IPS-20b (cell line): ENCODE results near the gene MRFAP1L1.

Experiments
- H3K27ac ChIP-seq: one replicate; pipeline ENCODE4 v1.5.1; 2013; ENCODE audit warnings: low read length
- H3K27me3 ChIP-seq: 2 replicates; pipeline ENCODE4 v1.6.1; 2013; ENCODE audit warnings: mild to moderate bottlenecking, low read length, inconsistent platforms; ENCODE audit not compliant: insufficient read depth
- H3K36me3 ChIP-seq: 2 replicates; pipeline ENCODE4 v1.6.1; 2013; ENCODE audit warnings: low read depth, mild to moderate bottlenecking, inconsistent platforms, low read length, moderate library complexity; ENCODE audit not compliant: insufficient read depth
- H3K4me1 ChIP-seq: 2 replicates; pipeline ENCODE4 v1.6.1; 2013; ENCODE audit warnings: mild to moderate bottlenecking, control low read depth, inconsistent platforms, low read length, moderate library complexity; ENCODE audit not compliant: insufficient read depth
- H3K4me3 ChIP-seq: 2 replicates; pipeline ENCODE4 v1.5.1; 2013; ENCODE audit warnings: mild to moderate bottlenecking, low read length, inconsistent platforms
- H3K9ac ChIP-seq: 2 replicates; pipeline ENCODE4 v1.6.1; 2013; ENCODE audit warnings: low read depth, mild to moderate bottlenecking, inconsistent platforms, low read length, moderate library complexity
- H3K9me3 ChIP-seq: 2 replicates; pipeline ENCODE4 v1.6.1; 2013; ENCODE audit warnings: mild to moderate bottlenecking, low read depth, low read length, inconsistent platforms; ENCODE audit not compliant: insufficient read depth

Gene MRFAP1L1

GRCh38 chr4:6749340-6750171 lies 39.9 kb upstream of the MRFAP1L1 start:
- Histone ChIP-seq H3K9ac (no peak overlapping the region), H3K4me1 (no peaks in the 10 kb centered on the region), H3K27ac (no peak overlapping the region), H3K9me3 (no peaks in the 10 kb centered on the region), H3K36me3 (no peaks in the 10 kb centered on the region), H3K27me3 (no peaks in the 10 kb centered on the region), H3K4me3 (no peak overlapping the region)

DNA sequence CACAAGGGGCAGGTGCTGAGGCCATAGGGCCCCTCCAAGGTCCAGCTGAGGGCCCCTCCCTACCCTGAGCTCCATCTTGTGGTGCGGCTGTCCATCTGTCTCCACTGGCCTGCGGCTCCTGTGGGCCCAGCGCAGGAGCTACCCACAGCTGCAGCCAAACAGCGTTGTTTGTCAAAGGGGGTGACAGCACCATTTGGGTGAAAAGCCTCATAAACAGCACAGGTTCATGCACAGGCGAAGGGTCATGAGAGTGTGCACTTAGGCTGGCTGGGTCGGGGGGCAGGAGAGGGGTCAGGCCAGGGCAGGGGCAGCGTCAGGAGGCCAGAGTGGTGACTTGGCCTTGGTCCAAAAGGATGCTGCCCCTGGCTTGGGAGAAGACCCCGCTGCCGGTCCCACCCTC lies 38.6 kb upstream of the MRFAP1L1 start:
- Histone ChIP-seq H3K36me3 (no peaks in the 10 kb centered on the region), H3K9ac (no peak overlapping the region), H3K4me3 (no peak overlapping the region), H3K27ac (no peak overlapping the region), H3K9me3 (no peaks in the 10 kb centered on the region), H3K27me3 (no peaks in the 10 kb centered on the region), H3K4me1 (no peaks in the 10 kb centered on the region)

DNA sequence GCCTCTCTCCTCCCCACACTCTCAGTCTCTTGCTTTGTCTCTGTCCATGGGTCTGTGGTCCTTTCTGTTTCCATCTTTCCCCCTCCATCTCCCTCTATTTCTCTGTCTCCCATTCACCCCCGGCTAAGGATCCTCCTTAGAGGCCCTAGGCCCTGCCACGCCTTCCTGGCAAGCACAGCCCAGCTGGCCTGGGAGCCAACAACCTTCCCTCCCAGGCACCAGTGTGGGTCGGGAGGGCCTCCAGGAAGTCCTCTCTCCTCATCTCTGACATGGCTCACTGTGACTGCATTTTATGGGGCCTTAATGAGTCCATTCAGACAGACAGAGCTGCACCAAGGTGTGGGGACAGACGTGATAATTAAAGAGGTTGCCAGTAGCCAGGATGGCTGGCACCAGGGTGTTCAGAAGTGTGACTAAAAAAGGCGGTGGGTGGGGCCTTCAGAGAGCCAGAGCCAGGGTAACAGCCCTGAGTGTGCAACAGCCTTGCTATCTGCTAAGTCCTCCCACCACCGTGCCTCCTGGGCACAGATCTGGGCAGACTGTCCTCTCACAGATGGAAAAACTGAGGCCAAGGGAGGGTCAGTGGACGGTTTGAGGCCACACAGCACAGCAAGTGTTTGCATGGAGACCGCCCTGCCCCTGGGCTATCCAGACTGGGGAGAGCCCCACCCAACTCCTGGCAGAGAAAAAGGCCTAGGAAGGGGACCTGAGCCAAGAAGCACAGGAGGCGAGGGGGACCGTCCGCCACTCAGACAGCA lies 37.8 kb upstream of the MRFAP1L1 start:
- H3K27me3 ChIP-seq, result no peaks in the 10 kb centered on the region
- no peaks in the 10 kb centered on the region for H3K9me3 ChIP-seq
- H3K4me3 ChIP-seq, result no peak overlapping the region
- no peaks in the 10 kb centered on the region for H3K4me1 ChIP-seq
- H3K9ac ChIP-seq, result no peak overlapping the region
- H3K36me3 ChIP-seq, result no peaks in the 10 kb centered on the region
- H3K27ac ChIP-seq, result no peak overlapping the region

DNA sequence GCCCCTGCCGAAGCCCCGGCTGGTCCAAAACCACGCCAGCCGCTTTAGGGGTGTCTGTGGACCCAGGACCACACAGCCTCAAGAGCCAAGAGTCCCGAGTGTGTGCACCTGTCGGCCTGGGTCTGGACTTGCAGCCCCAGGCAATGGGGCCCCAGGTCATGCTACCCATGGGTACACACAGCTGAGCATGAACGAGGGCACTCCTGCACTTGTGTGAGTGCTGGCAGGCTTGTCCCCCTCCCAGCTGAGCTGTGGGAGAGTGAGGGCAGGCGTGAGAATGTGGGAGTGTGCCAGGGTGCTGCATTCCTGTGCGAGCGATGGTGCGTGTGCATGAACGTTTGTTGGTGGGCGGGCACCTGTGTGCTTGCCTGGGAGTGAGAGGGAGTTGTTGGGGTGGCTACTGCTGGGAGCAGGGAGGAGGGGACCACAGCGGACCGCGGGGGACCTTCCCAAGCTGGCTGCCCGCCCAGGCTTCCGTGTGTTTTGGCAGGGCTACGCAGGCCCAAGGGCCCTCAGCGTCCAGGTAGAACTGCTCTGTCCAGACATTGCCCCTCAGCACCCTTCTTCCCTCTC lies 37.1 kb upstream of the MRFAP1L1 start:
- H3K27me3 ChIP-seq, result no peaks in the 10 kb centered on the region
- H3K9ac ChIP-seq, result no peak overlapping the region
- no peaks in the 10 kb centered on the region for H3K4me1 ChIP-seq
- H3K9me3 ChIP-seq, result no peaks in the 10 kb centered on the region
- H3K4me3 ChIP-seq, result no peak overlapping the region
- H3K27ac ChIP-seq, result no peak overlapping the region
- no peaks in the 10 kb centered on the region for H3K36me3 ChIP-seq

DNA sequence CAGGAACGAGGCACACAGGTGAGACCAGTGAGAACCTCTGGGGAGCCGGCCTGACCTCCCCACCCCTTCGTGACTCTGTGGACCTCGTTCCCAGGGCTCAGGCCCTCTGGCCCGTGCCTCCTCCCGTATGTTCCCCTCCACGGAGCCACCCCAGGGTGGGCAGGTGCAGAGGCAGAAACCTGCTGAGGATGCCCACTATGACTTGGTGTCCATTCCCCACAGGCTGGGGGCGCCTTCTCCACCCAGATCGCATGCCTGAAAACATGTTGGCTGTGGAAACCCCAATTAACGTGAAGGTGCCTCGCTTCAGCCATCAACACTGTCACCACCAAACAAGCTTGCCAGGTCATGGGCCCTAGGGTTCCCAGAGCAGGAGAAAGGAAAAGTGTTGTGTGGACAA lies 33.3 kb upstream of the MRFAP1L1 start:
- Histone ChIP-seq H3K27me3 (no peaks in the 10 kb centered on the region), H3K9ac (no peak overlapping the region), H3K36me3 (no peaks in the 10 kb centered on the region), H3K4me3 (no peak overlapping the region), H3K4me1 (no peaks in the 10 kb centered on the region), H3K27ac (no peak overlapping the region), H3K9me3 (no peaks in the 10 kb centered on the region)

- Histone ChIP-seq H3K27me3 (no peaks in the 10 kb centered on the region), H3K9ac (no peak overlapping the region), H3K27ac (no peak overlapping the region), H3K4me1 (no peaks in the 10 kb centered on the region), H3K9me3 (no peaks in the 10 kb centered on the region), H3K36me3 (no peaks in the 10 kb centered on the region), H3K4me3 (no peak overlapping the region)
These were observed 32.8 kb upstream of the MRFAP1L1 start for GRCh38 chr4:6742507-6742906.

GRCh38 chr4:6740347-6740746 lies 30.7 kb upstream of the MRFAP1L1 start:
- no peak overlapping the region for H3K4me3 ChIP-seq
- H3K9me3 ChIP-seq, result no peaks in the 10 kb centered on the region
- H3K4me1 ChIP-seq, result no peaks in the 10 kb centered on the region
- no peak overlapping the region for H3K27ac ChIP-seq
- H3K36me3 ChIP-seq, result no peaks in the 10 kb centered on the region
- no peak overlapping the region for H3K9ac ChIP-seq
- no peaks in the 10 kb centered on the region for H3K27me3 ChIP-seq

DNA sequence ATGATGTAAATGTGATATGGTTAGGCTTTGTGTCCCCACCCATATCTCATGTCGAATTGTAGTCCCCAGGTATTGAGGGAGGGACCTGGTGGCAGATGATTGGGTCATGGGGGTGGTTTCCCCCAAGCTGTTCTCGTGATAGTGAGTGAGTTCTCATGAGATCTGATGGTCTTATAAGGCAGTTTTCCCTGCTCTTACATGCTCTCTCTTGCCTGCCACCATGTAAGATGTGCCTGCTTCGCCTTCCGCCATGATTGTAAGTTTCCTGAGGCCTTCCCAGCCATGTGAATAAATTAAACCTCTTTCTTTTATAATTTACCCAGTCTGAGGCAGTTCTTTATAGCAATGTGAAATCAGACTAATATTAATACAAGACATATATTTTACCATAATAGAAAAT lies 30.3 kb upstream of the MRFAP1L1 start:
- Histone ChIP-seq H3K27ac (no peak overlapping the region), H3K9ac (no peak overlapping the region), H3K4me1 (no peaks in the 10 kb centered on the region), H3K4me3 (no peak overlapping the region), H3K9me3 (no peaks in the 10 kb centered on the region), H3K27me3 (no peaks in the 10 kb centered on the region), H3K36me3 (no peaks in the 10 kb centered on the region)

DNA sequence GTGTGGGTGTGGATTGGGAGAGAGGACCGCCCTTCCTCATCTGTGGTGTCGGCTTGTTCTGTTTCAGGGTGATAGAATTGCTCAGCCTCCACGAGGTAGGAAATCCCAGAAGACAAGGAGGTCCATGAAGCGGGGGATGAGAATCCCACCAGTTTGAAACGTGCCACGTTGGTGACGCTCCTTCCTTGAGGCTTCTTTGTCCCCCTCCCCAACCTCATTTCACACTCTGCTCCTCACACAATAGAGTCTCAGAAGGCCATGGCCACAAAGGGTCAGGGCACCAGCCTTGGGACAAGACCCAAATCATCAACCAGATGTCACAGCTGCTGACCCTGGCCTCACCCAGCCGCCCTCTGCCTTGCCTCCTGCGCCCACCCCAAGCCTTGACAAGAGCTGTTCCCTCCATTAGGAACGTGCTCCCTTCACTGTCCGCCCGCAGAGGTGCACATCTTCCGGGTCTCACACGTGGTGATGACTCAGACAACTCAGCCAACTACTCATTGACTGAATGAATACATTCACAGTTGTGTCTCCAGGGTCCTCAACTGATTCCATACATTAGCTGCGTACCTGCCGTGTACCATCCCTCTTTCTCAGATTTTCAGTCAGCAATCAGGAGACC lies 24.6 kb upstream of the MRFAP1L1 start:
- no peak overlapping the region for H3K9ac ChIP-seq
- H3K27me3 ChIP-seq, result no peaks in the 10 kb centered on the region
- 0 out of 2 replicates have a peak, but pooled peaks cover 2% of the 10 kb centered on the region for H3K4me1 ChIP-seq
- no peak overlapping the region for H3K4me3 ChIP-seq
- H3K27ac ChIP-seq, result no peak overlapping the region
- no peaks in the 10 kb centered on the region for H3K9me3 ChIP-seq
- H3K36me3 ChIP-seq, result no peaks in the 10 kb centered on the region

DNA sequence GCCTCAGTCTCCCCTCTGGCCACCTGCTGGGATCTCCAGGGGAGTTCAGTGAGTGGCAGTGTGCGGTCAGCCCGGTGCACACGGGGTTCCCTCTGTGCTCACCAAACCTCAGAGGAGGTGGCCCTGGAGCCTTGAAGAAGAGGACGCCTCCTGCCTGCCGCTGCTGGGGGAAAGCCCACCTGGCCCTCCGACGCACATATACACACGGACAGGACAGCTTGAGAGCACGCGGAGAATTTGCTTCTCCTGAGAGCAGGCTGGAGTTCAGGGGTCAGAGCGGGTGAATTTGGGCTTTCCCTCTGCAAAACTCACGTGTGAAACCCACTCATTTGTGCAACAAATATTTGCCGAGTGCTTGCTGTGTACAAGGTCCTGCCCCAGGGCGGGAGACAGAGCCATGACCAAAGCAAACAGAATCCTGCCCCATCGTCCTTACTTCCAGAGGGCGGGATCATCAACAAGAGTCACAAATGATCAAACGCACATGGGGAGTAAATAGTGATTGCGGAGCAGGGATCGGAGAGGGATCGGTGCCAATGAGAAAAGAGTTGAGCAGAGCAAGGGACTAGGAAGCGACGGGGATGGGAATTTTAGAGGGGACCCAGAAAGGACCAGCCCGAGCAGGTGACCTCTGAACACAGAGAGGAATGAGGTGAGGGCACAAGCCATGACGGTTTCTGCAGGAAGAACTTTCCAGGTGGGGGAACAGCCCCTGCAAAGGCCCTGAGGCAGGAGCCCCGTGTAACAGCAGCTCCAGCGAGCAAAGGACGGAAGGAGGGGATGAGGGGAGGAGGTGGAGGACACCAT lies 23.9 kb upstream of the MRFAP1L1 start:
- Histone ChIP-seq H3K27me3 (no peaks in the 10 kb centered on the region), H3K9me3 (no peaks in the 10 kb centered on the region), H3K27ac (no peak overlapping the region), H3K9ac (no peak overlapping the region), H3K4me3 (no peak overlapping the region), H3K36me3 (no peaks in the 10 kb centered on the region), H3K4me1 (0 out of 2 replicates have a peak, but pooled peaks cover 2% of the 10 kb centered on the region)
